ENCODE measurements around the gene AKR1C2. TPM values are rescaled to one million over a fixed set of nuclear protein-coding genes. Genes with fewer than 3 reads are reported as not detected.

AKR1C2 gene
- total RNA-seq, 4 donors from 2014 or later = 1.0 to 5.4 (median 4.4) TPM

DNA sequence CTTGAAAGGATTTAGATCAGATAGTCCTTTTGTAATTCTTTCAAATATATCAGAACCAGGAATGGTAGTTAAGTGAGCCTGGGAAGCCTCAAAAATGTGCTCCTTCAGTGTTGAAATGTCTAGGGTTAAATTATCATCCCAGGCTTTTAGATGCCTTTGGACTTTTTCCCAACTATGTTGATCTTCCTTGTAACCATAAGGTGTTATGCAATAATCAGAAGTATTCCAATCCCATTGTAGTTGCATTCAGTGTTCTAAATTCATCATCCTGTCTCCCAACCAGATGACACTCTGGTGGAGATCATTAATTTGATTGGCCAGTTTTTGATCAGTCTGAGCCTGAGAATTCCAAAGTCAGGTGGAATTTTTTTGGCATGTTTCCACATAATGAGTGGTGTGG is 35.1 kb upstream of the AKR1C2 start:
- no peaks in the 10 kb centered on the region for H3K4me1 ChIP-seq
- DNase-seq = no peak
- H3K27me3 ChIP-seq = no peaks in the 10 kb centered on the region
- TF ChIP-seq POLR2A (IDR thresholded peaks at IDR 0.05) = no peak
- TF ChIP-seq, protein P1, sequence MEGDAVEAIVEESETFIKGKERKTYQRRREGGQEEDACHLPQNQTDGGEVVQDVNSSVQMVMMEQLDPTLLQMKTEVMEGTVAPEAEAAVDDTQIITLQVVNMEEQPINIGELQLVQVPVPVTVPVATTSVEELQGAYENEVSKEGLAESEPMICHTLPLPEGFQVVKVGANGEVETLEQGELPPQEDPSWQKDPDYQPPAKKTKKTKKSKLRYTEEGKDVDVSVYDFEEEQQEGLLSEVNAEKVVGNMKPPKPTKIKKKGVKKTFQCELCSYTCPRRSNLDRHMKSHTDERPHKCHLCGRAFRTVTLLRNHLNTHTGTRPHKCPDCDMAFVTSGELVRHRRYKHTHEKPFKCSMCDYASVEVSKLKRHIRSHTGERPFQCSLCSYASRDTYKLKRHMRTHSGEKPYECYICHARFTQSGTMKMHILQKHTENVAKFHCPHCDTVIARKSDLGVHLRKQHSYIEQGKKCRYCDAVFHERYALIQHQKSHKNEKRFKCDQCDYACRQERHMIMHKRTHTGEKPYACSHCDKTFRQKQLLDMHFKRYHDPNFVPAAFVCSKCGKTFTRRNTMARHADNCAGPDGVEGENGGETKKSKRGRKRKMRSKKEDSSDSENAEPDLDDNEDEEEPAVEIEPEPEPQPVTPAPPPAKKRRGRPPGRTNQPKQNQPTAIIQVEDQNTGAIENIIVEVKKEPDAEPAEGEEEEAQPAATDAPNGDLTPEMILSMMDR (IDR thresholded peaks at IDR 0.05) = no peak
- no peaks in the 10 kb centered on the region for H3K36me3 ChIP-seq
- peaks cover 0 to 11% of the 10 kb centered on the region in 2 donors for H3K9me3 ChIP-seq
- intact Hi-C loops (cut with DNase I; ENCODE audit: low total_unique reads) = no loop called here
- H3K27ac ChIP-seq = no peak overlapping the region
- no peak overlapping the region for H3K4me3 ChIP-seq

DNA sequence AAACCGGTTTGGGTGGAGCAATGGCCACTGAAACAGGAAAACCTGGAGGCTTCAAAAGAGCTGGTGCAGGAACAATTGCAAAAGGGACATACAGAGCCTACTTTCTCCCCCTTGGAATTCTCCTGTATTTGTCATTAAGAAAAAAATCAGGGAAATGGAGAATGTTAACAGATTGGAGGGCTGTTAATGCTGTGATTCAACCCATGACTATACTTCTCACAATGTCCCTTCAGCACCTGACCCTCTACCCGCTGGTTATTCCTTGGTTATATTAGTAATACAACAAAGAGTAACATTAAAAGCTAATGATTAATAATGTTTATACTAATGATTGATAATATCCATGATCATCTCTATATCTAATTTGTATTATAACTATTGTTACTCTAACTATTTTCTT is 34.4 kb upstream of the AKR1C2 start:
- no peak for DNase-seq
- intact Hi-C loops (cut with DNase I; ENCODE audit: low total_unique reads) = no loop called here
- TF ChIP-seq, protein P1 (IDR thresholded peaks at IDR 0.05) = no peak
- TF ChIP-seq POLR2A (IDR thresholded peaks at IDR 0.05) = no peak

DNA sequence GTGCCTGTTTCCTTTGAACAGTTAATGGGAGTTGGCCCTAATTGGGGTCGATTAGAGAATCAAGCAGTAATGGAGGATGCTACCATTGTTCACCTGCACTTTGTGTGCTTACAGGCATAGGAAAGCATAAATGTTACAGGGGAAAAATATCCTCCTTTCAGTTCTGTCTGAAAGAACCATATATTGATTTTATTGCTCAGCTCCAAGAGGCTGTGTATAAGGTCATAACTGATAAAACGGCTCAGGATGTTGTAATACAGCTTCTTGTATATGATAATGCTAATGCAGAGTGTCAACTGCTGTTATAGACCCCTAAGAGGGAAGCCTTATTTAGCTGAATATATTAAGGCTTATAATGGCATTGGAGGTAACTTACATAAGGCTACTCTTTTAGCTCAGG is 32.9 kb upstream of the AKR1C2 start:
- intact Hi-C loops (cut with DNase I; ENCODE audit: low total_unique reads) = no loop called here
- DNase-seq = no peak
- Histone ChIP-seq H3K9me3 (peaks cover 0 to 16% of the 10 kb centered on the region in 2 donors), H3K36me3 (no peaks in the 10 kb centered on the region), H3K4me1 (no peaks in the 10 kb centered on the region), H3K27ac (no peak overlapping the region), H3K4me3 (no peak overlapping the region), H3K27me3 (no peaks in the 10 kb centered on the region)
- TF ChIP-seq POLR2A (IDR thresholded peaks at IDR 0.05) = no peak
- TF ChIP-seq, protein P1 (IDR thresholded peaks at IDR 0.05) = no peak

More for the DNA sequence above, 34.4 kb upstream of the AKR1C2 start:
- Histone ChIP-seq H3K4me1 (no peaks in the 10 kb centered on the region), H3K4me3 (no peak overlapping the region), H3K36me3 (no peaks in the 10 kb centered on the region), H3K9me3 (peaks cover 0 to 16% of the 10 kb centered on the region in 2 donors), H3K27ac (no peak overlapping the region), H3K27me3 (no peaks in the 10 kb centered on the region)

DNA sequence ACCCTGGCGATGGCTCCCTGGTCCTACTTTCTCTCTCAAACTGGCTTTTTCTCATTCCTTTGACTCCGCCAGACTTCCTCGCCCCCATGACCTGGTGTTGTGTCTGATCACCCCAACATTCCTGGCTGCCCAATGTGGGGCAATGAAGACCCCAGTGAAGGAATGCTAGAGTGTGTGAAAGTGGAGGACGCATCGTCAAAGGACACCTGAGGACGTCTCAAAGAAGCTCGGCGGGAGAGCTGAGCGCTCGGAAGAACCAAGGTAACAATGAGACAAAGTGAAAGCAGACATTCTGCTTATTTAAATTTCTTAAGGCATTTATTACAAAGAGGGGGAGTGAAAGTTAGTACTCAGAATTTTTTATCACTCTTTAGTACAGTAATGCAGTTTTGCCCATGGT is 31.7 kb upstream of the AKR1C2 start:
- Histone ChIP-seq H3K4me3 (no peak overlapping the region), H3K9me3 (peaks cover 0 to 23% of the 10 kb centered on the region in 2 donors), H3K4me1 (no peaks in the 10 kb centered on the region), H3K27me3 (no peaks in the 10 kb centered on the region), H3K27ac (no peak overlapping the region), H3K36me3 (no peaks in the 10 kb centered on the region)
- DNase-seq = no peak
- TF ChIP-seq POLR2A (IDR thresholded peaks at IDR 0.05) = no peak
- TF ChIP-seq, protein P1 (IDR thresholded peaks at IDR 0.05) = no peak
- intact Hi-C loops (cut with DNase I; ENCODE audit: low total_unique reads) = no loop called here

DNA sequence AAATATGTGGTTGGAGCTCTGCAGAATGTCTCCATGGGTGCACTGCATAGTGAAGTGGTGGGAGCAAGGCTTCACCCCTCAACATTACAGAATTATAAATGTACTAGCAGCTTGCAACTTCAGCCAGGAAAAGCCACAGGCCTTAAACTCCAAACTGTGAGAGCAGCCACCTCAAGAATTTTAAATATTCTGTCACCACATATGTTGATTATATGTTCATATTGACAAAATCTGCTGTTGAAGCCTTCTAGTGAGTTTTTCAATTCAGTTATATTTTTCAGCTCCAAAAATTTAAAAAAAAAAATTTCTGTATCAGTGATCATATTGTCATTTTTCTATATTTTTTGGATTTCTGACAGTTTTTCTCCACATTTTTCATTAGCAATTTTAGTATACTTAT is 30.9 kb upstream of the AKR1C2 start:
- Histone ChIP-seq H3K27ac (no peak overlapping the region), H3K9me3 (peaks cover 0 to 23% of the 10 kb centered on the region in 2 donors), H3K4me3 (no peak overlapping the region), H3K36me3 (no peaks in the 10 kb centered on the region), H3K4me1 (no peaks in the 10 kb centered on the region), H3K27me3 (no peaks in the 10 kb centered on the region)
- intact Hi-C loops (cut with DNase I; ENCODE audit: low total_unique reads) = no loop called here
- no peak for TF ChIP-seq POLR2A (IDR thresholded peaks at IDR 0.05)
- TF ChIP-seq, protein P1 (IDR thresholded peaks at IDR 0.05) = no peak
- no peak for DNase-seq
